Measurements from ENCODE around the gene NDRG4.

GRCh38 chr16:58499615-58500351 lies at the start of gene NDRG4:
- TF ChIP-seq CTCF (CRISPR knock-in tag; IDR thresholded peaks at IDR 0.05) = no peak
- no peak for TF ChIP-seq EZH2 (conservative IDR thresholded peaks at IDR 0.05; ENCODE audit: low read depth, low read length)
- TF ChIP-seq FOXK2 (IDR thresholded peaks at IDR 0.05) = no peak
